Osteocyte (in vitro differentiated cells): Measurements from ENCODE around the gene FSCN2. TPM values are rescaled to one million over a fixed set of nuclear protein-coding genes. Genes with fewer than 3 reads are reported as not detected.
A peak's percentile ranks its signal among the peaks of the same experiment; 100 is the strongest.
"Not testable (repeated sequence)": the region's sequence is repeated elsewhere in the genome, so short reads cannot be mapped to it uniquely, and the experiment has no call there.

Experiments
- DNase-seq: peaks from one replicate; pipeline ENCODE4 v3.0.0; 2021; ENCODE audit warnings: mixed read lengths; ENCODE audit not compliant: unreplicated experiment; ENCODE audit errors: extremely low spot score
- H3K27ac Mint-ChIP-seq: one replicate; pipeline ENCODE4 v1.8.0; 2021; ENCODE audit warnings: mild to moderate bottlenecking, mixed read lengths; ENCODE audit not compliant: unreplicated experiment
- H3K27me3 Mint-ChIP-seq: one replicate; pipeline ENCODE4 v1.8.0; 2021; ENCODE audit warnings: mixed read lengths; ENCODE audit not compliant: unreplicated experiment
- H3K36me3 Mint-ChIP-seq: one replicate; pipeline ENCODE4 v1.8.0; 2021; ENCODE audit warnings: mixed read lengths; ENCODE audit not compliant: unreplicated experiment
- H3K4me1 Mint-ChIP-seq: one replicate; pipeline ENCODE4 v1.8.0; 2021; ENCODE audit warnings: mixed read lengths; ENCODE audit not compliant: unreplicated experiment
- H3K4me3 Mint-ChIP-seq: one replicate; pipeline ENCODE4 v1.8.0; 2021; ENCODE audit warnings: mild to moderate bottlenecking, moderate library complexity, mixed read lengths; ENCODE audit not compliant: unreplicated experiment
- H3K9me3 Mint-ChIP-seq: one replicate; pipeline ENCODE4 v1.8.0; 2021; ENCODE audit warnings: mixed read lengths; ENCODE audit not compliant: unreplicated experiment
- CTCF ChIP-seq: fragments of 200-600 bp; sonication (generic); IDR thresholded peaks from 2 replicates; pipeline ENCODE4 v1.5.0; 2021; ENCODE audit warnings: antibody characterized with exemption, mild to moderate bottlenecking, moderate library complexity
- total RNA-seq: library from RNA; stranded (reverse); gene quantifications from 2 replicates; pipeline ENCODE4 v1.2.1, GENCODE V29; 2021

FSCN2 gene
- total RNA-seq, 1 donor from 2014 or later, result 3.0 TPM

GRCh38 chr17:81583589-81584342 is 55.6 kb downstream of the FSCN2 start:
- peak overlapping the region; percentile 78 for H3K27ac Mint-ChIP-seq

GRCh38 chr17:81584771-81585170 is 56.6 kb downstream of the FSCN2 start:
- not testable (repeated sequence) for H3K27me3 Mint-ChIP-seq, H3K9me3 Mint-ChIP-seq, DNase-seq
- H3K27ac Mint-ChIP-seq, result peak overlapping the region; percentile 78
- peaks cover 60% of the 10 kb centered on the region for H3K4me1 Mint-ChIP-seq
- peaks cover 50% of the 10 kb centered on the region for H3K36me3 Mint-ChIP-seq
- peak overlapping the region; percentile 14 for H3K4me3 Mint-ChIP-seq

More at GRCh38 chr17:81583589-81584342, 55.6 kb downstream of the FSCN2 start:
- no peak for TF ChIP-seq CTCF
- DNase-seq, result no peak
- peaks cover 48% of the 10 kb centered on the region for H3K36me3 Mint-ChIP-seq
- no peaks in the 10 kb centered on the region for H3K9me3 Mint-ChIP-seq
- H3K4me3 Mint-ChIP-seq, result peak overlapping the region; percentile 3
- peaks cover 68% of the 10 kb centered on the region for H3K4me1 Mint-ChIP-seq
- no peaks in the 10 kb centered on the region for H3K27me3 Mint-ChIP-seq

GRCh38 chr17:81586096-81586495 is 57.9 kb downstream of the FSCN2 start:
- Mint-ChIP-seq H3K27ac (no peak overlapping the region), H3K4me3 (no peak overlapping the region), H3K9me3 (no peaks in the 10 kb centered on the region), H3K4me1 (peaks cover 50% of the 10 kb centered on the region), H3K36me3 (peaks cover 47% of the 10 kb centered on the region), H3K27me3 (no peaks in the 10 kb centered on the region)
- TF ChIP-seq CTCF, result no peak
- no peak for DNase-seq

Other genes with a start within 250 kb of the FSCN2 start
- 120 TPM in 2 replicates for gene SLC38A10, start 233.1 kb upstream of the FSCN2 start, total RNA-seq
- 55.7 and 57.0 TPM in 2 replicates for gene BAHCC1, start 132.9 kb upstream of the FSCN2 start, total RNA-seq
- gene ACTG1, start 15.6 kb upstream of the FSCN2 start, total RNA-seq, result 4,236 and 4,267 TPM in 2 replicates
- 63.0 and 64.6 TPM in 2 replicates for gene FAAP100, start 24.0 kb downstream of the FSCN2 start, total RNA-seq
- 99.7 and 112 TPM in 2 replicates for gene NPLOC4, start 108.7 kb downstream of the FSCN2 start, total RNA-seq
- gene TSPAN10, start 108.8 kb downstream of the FSCN2 start, total RNA-seq, result 1.1 and 1.6 TPM in 2 replicates
- 0.83 and 0.84 TPM in 2 replicates for gene PDE6G, start 128.2 kb downstream of the FSCN2 start, total RNA-seq
- gene OXLD1, start 138.2 kb downstream of the FSCN2 start, total RNA-seq, result 31.2 and 32.1 TPM in 2 replicates
- gene CCDC137, start 138.4 kb downstream of the FSCN2 start, total RNA-seq, result 13.6 and 14.9 TPM in 2 replicates
- gene ARL16, start 155.4 kb downstream of the FSCN2 start, total RNA-seq, result 41.7 and 46.3 TPM in 2 replicates
- 111 and 117 TPM in 2 replicates for gene HGS, start 155.6 kb downstream of the FSCN2 start, total RNA-seq
- gene MRPL12, start 175.0 kb downstream of the FSCN2 start, total RNA-seq, result 47.9 and 51.1 TPM in 2 replicates
- gene SLC25A10, start 183.9 kb downstream of the FSCN2 start, total RNA-seq, result 8.0 and 9.5 TPM in 2 replicates